Activated CD4-positive, alpha-beta T cell treated with anti-CD3 and anti-CD28 coated beads for 24 hours (primary cell): ENCODE measurements around the gene TSFM.
"Not testable (repeated sequence)": the region's sequence is repeated elsewhere in the genome, so short reads cannot be mapped to it uniquely, and the experiment has no call there.

ENCODE experiments used
- DNase-seq, 2 donors: peaks; one replicate each; pipeline ENCODE4 v3.0.0-alpha.2; 2020; ENCODE audit warnings: low read depth in 2 of 2

Gene TSFM

DNA sequence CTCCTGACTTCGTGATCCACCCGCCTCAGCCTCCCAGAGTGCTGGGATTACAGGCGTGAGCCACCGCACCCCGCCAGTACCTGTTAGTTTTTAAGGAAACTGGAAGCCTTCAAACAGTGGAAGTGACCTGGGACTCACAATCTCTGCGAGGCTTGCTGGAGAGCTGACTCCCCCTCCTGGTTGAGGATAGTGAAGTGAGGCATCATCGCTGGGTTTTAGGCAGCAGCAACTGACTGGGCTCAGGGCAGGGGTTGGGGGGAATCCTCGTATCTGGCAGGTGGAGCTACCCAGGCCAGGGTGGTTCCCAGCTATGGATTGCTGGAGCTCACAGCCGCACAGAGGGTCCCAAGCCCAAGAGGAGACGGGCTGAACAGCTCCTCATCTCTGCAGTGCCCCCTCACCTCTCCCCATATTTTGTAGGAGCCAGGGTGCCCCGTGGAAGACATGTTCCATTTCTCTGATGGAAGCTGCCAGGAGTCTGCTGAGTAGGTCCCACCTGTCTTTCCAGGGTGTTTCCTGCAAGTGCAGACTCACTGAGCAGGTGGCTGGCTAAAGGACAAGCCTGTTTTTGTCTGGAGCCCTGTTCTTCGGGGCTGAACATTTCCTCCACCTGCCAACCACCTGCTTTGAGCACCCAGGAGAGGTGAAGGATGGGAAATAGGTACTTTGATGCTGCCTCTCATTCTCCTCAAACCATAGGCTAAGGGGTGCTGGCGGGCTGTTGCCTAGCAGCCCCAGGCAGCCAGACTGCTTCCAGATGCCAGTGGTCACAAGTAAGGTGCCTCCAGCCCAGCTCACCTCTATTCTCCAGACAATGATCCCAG, 32.8 kb downstream of the TSFM start:
- no peak for DNase-seq

DNA sequence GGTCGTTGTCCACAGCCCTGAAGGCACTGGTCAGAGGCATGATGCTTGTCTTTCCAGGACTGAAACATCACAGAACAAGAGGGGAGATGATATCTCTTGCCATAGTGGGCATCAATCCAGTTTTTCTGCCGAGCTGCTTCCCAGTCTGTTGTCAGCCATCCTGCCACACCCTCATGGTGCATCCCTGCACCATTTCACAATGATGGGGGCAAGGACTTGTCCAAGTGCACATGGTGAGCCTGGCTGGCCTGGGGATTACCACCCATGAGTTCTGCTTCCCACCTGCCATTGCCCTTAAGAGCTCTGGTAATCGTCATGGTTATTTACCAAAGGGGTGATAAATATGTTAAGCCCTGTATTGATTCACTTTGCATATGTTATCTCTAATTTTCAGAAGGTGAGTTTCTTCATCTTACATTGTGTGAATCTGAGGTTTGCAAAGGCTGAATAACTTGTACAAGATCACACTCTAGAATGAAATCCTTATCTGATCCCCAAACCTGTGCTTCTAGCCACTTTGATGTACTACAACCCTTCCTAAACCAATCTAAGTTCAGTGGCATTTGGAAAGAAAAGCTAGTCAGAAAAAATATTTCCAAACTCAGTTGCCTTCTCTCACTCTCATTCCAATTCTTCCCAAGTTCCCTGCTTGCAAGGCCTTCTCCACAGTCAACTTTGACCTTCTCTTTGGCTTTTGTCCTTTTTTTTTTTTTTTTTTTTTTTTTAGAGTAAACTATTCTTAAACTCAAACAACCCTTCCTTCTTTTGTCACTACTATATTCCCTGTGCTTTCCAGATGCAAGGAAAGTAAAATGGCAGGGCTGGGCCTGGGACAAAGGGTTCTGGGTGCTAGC, 33.6 kb downstream of the TSFM start:
- no peak for DNase-seq

- DNase-seq, result no peak
Measured at GRCh38 chr12:57816855-57817151, 34.2 kb downstream of the TSFM start.

- DNase-seq, result no peak
Measured at GRCh38 chr12:57817261-57817989, 34.8 kb downstream of the TSFM start.

DNA sequence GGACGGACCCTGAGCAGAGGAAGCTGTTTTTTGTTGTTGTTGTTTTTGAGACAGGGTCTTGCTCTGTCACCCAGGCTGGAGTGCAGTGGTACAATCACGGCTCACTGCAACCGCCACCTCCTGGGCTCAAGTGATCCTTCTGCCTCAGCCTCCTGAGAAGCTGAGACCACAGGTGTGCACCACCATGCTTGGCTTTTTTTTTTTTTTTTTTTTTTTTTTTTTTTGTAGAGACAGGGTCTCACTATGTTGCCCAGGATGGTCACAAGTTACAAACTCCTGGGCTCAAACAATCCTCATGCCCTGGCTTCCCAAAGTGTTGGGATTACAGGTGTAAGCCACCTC, 35.4 kb downstream of the TSFM start:
- not testable (repeated sequence) for DNase-seq

DNA sequence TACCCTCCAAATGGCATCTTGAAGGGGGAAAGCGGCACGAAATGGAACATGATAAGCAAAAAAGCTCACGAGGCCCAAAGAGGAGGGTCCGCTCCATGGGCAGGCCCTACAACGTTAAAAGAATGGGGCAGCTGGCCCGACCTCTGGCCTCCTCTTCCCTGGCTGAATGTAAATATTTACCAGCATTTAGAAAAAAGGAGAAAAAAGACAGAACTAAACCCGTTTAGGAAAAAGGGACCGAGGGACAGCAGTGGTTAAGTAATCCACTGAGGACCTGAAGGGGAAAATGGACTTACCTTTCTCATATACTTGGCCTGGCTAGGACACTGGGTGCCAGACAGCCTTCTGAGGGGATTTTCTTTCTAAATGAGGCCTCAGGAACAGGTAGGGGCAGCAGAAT, 37.5 kb downstream of the TSFM start:
- DNase-seq, result not testable (repeated sequence)

GRCh38 chr12:57821015-57821414, 38.4 kb downstream of the TSFM start:
- not testable (repeated sequence) for DNase-seq

DNA sequence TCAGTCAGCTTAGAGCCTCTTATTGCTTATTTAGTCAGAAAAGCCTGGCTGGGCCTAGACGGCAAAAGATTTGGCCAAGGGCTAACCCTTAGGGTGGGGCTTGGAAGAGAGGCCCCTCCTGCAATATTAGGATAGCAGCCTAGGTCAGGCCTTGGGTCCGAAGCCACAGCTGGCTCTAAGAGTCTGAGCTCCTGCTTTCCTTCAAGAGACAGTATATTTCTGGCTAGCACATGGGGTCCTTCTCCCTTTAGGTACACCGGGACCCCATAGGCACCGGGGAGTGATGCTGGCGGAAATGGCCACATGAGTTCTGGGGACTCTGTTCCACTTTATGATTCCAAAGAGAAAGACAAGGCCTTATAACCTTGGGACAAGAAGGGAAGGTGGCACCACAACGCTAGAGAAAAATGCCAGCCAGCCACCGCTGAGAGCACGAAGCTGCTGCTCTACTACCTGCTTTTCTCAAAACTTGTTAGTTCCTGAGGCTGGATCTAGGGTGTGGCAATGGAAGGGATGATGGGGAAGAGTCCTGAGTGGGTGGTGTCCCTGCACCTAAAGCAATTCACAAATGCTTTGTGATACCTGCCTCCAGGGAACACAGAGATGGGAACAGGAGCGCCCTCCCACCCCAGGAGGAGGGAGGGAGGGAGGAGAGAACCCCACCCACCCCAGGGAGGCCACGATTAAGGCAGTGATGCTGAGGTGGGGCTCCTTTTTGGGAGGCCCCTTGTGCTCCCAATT, 39.1 kb downstream of the TSFM start:
- no peak for DNase-seq

DNA sequence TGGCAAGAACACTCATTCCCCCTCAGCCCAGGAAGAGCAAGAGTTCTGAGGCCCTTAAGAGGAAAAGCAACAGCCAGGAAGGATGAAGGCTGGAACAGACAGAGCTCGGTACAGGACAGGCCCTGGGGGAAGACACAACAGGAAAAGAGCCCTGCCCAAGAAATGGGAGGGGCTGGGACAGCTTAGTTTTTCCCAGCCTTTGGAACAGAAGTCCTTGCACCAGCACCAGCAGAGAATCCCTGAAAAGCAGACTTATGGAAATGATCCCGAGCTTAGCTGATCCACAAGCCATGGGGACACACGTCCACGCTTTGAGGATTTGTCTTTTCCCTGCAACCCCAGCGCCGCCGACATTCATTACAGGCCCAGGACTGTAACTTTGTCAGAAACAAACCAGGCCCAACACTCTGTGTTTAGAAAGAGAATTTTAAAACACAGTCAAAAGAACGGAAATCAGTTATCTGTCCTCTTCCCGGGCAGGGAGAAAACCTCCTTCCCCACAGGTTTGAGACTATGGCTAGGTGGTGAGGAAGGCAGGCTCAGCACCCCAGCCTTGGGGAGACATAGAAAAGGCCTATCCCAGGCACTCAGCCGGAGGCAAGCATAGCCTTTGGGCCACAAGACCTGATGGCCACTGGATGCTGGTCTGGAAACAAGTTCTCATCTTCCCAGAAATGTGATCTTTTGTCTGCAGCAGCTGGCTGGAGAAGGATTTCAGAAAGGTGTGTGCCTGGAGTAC, 40.0 kb downstream of the TSFM start:
- DNase-seq, result no peak

- DNase-seq, result no peak
Measured at GRCh38 chr12:57823131-57823907, 40.7 kb downstream of the TSFM start.

DNA sequence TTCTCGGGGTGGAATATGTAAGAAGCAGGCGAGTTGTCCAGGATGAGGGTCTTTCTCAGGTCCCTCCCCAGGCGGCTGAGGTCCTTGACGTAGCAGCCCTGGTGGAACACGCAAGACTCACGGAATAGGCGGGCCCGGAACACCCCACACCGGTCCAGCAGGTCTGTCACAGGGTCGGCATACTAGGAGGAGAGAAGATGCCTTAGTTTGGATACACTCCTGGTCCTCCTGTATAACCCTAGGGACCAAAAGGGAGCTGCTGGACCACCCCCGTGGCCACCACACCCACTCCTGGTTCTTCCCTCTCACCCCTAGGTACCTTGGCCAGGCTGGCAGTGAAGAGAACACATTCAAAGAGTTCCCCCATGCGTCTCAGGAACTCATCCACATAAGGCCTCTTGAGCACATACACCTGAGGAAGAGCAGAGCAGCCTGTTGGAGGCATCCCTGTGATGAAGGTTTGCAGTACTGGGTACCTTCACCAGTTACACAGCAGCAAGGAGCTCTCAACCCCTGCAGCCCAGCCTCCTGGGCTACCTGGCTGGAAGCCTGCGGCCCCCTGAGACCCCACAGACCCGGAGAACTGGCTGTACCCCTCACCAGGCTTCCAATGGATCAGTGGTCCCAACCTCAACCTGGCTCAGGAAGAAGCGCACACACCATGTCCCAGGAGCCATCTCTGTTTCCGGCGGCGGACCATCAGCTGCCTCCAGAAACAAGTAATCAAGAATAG, 41.5 kb downstream of the TSFM start:
- DNase-seq, result no peak

- no peak for DNase-seq
Measured at GRCh38 chr12:57825451-57825850, 42.9 kb downstream of the TSFM start.

DNA sequence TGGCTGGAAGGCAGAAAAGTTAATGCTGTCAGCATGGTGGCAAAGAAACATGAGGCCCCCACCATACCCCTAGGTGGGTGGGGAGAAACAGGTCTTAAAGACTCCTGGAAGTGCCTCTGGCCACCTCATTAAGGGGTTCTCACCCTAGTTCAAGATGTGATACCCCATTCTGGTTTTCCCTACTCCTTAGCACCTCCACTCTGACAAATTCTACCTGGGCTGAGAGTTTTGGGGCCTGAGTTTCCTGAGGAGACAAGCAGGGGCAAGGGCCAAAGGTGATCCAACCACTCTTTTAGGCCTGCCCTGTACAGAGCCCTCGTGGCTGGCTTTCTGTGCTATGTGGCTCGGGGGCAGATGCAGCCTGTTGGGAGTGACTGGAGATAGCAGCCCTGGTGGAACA, 43.8 kb downstream of the TSFM start:
- DNase-seq, result no peak

DNA sequence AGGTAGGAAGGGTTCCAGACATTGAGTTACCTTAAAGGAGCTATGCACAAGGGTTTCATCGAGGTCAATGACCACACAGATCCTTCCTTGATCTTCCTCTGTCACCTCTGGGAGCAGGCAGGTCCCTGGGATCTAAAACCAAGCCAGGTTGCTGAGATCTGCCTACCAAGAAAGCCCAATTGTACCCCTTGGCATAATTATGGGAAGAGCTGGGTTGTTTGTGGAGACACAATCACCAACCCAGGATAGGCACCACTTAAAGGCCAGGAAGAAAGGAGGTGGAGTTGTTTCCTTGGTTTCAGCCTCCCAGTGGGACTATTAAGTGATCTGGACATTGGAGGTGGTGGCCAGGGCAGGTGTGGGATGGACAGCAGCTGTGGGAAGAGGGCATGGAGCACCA, 44.4 kb downstream of the TSFM start:
- no peak for DNase-seq

- DNase-seq, result no peak
Measured at GRCh38 chr12:57829025-57829777, 46.6 kb downstream of the TSFM start.

- DNase-seq, result no peak
Measured at GRCh38 chr12:57830393-57830792, 47.8 kb downstream of the TSFM start.

- DNase-seq, result no peak
Measured at GRCh38 chr12:57832966-57833365, 50.4 kb downstream of the TSFM start.

DNA sequence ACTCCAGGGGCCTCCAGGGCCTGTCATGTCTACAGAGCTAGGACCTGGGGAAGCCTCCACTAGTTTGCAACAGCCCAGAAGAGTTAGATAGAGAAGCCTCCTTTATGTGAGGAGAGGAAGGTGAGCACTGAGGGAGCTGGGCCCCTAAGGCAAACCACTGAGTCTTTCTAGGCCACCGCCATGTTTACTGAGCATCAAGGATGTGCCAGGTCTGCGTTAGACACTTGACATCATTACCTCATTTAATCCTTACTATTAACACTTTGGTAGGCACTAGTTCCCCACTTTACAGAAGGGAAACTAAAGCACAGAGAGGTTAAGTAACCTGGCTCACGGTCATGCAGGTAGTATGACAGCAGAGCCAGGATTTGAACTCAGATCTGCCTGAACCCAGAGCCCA, 51.1 kb downstream of the TSFM start:
- DNase-seq, result no peak
